Lung (tissue), 12 donors: ENCODE results near the gene XPR1. TPM values are rescaled to one million over a fixed set of nuclear protein-coding genes. Genes with fewer than 3 reads are reported as not detected.
"Not testable (repeated sequence)": the region's sequence is repeated elsewhere in the genome, so short reads cannot be mapped to it uniquely, and the experiment has no call there.

ENCODE experiments used
- ATAC-seq: fragments of 200-7000 bp; cut with Tn5 transposase; one replicate; pipeline ENCODE4 v1.9.1; 2020; ENCODE audit warnings: moderate number of reproducible peaks; ENCODE audit not compliant: insufficient read depth, low FRiP score
- DNase-seq, 3 donors: peaks; one replicate each; pipeline ENCODE4 v3.0.0-alpha.2; 2013 to 2017
- H3K27ac ChIP-seq, 2 donors: one replicate each; pipeline ENCODE4 v1.5.1; 2013; ENCODE audit warnings: mild to moderate bottlenecking in 2 of 2, moderate library complexity in 2 of 2, control low read depth in 1 of 2, inconsistent platforms in 1 of 2, low read depth in 1 of 2, low read length in 1 of 2
- H3K27me3 ChIP-seq, 3 donors: one replicate each; pipeline ENCODE4 v1.5.1; 2013; ENCODE audit warnings: low read length in 2 of 3; ENCODE audit not compliant: control insufficient read depth in 3 of 3, insufficient read depth in 3 of 3
- H3K36me3 ChIP-seq, 4 donors: one replicate each; pipeline ENCODE4 v1.5.1; 2013; ENCODE audit warnings: low read length in 4 of 4, mild to moderate bottlenecking in 1 of 4, moderate library complexity in 1 of 4; ENCODE audit not compliant: control insufficient read depth in 4 of 4, insufficient read depth in 4 of 4
- H3K4me1 ChIP-seq, 5 donors: one replicate each; pipeline ENCODE4 v1.5.1; 2013; ENCODE audit warnings: low read length in 5 of 5, mild to moderate bottlenecking in 2 of 5, moderate library complexity in 1 of 5; ENCODE audit not compliant: control insufficient read depth in 5 of 5, insufficient read depth in 5 of 5
- H3K4me3 ChIP-seq: one replicate; pipeline ENCODE4 v1.5.1; 2013; ENCODE audit warnings: mild to moderate bottlenecking, control low read depth, moderate library complexity
- H3K9ac ChIP-seq, 2 donors: one replicate each; pipeline ENCODE4 v1.5.1; 2013; ENCODE audit warnings: low read length in 2 of 2, control low read depth in 1 of 2; ENCODE audit not compliant: insufficient read depth in 1 of 2
- H3K9me3 ChIP-seq, 4 donors: one replicate each; pipeline ENCODE4 v1.5.1; 2013; ENCODE audit warnings: low read length in 3 of 4, mild to moderate bottlenecking in 1 of 4, moderate library complexity in 1 of 4; ENCODE audit not compliant: control insufficient read depth in 4 of 4, insufficient read depth in 3 of 4
- WGBS, 2 donors: extraction: QIAGEN DNeasy Blood & Tissue Kit; methylation state at CpG; one replicate each; pipeline ENCODE4 v1.1.7; 2013; 5-methylcytosine and 5-hydroxymethylcytosine counted together
- polyA plus RNA-seq, 2 donors: library from polyadenylated mRNA; stranded (reverse); fragments of 200-250 nt; gene quantifications; one replicate each; pipeline ENCODE4 v1.2.1, GENCODE V29; 2013
- total RNA-seq, 2 donors: library from RNA; depleted of rRNA in 1 of 2; stranded (reverse); fragments of >200 nt in 1 of 2; gene quantifications; one replicate each; pipeline ENCODE4 v1.2.1, GENCODE V29; 2014 to 2021
- TF ChIP-seq, protein P1 (sequence below): IDR thresholded peaks from 2 replicates; pipeline ENCODE4 v1.5.1; 2012; ENCODE audit warnings: mild to moderate bottlenecking; ENCODE audit errors: control extremely low read depth, extremely low read depth
- donor health status: control.
- donor health status: control.
- donor health status: Bipolar disorder and iron deficiency.
- donor health status: healthy.
- donor health status: DM: yes; HTN: yes; CAD: no.

XPR1 gene
- total and polyA plus RNA-seq, 4 donors = 7.4 to 44.0 (median 21.9) TPM

- Histone ChIP-seq H3K9ac (no peak overlapping the region), H3K36me3 (peaks cover 0 to 5% (median 1%) of the 10 kb centered on the region in 4 donors), H3K9me3 (no peaks in the 10 kb centered on the region), H3K4me1 (peaks cover 0 to 4% (median 0%) of the 10 kb centered on the region in 5 donors), H3K27ac (no peak overlapping the region), H3K27me3 (no peaks in the 10 kb centered on the region), H3K4me3 (no peak overlapping the region)
- no peak for ATAC-seq
- TF ChIP-seq, protein P1, sequence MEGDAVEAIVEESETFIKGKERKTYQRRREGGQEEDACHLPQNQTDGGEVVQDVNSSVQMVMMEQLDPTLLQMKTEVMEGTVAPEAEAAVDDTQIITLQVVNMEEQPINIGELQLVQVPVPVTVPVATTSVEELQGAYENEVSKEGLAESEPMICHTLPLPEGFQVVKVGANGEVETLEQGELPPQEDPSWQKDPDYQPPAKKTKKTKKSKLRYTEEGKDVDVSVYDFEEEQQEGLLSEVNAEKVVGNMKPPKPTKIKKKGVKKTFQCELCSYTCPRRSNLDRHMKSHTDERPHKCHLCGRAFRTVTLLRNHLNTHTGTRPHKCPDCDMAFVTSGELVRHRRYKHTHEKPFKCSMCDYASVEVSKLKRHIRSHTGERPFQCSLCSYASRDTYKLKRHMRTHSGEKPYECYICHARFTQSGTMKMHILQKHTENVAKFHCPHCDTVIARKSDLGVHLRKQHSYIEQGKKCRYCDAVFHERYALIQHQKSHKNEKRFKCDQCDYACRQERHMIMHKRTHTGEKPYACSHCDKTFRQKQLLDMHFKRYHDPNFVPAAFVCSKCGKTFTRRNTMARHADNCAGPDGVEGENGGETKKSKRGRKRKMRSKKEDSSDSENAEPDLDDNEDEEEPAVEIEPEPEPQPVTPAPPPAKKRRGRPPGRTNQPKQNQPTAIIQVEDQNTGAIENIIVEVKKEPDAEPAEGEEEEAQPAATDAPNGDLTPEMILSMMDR = no peak
- DNase-seq = no peak
- 83% methylated on average over 5 of the region's 5 CpGs for WGBS, 2 donors
Measured at GRCh38 chr1:180787628-180788307, 155.9 kb downstream of the XPR1 start.

DNA sequence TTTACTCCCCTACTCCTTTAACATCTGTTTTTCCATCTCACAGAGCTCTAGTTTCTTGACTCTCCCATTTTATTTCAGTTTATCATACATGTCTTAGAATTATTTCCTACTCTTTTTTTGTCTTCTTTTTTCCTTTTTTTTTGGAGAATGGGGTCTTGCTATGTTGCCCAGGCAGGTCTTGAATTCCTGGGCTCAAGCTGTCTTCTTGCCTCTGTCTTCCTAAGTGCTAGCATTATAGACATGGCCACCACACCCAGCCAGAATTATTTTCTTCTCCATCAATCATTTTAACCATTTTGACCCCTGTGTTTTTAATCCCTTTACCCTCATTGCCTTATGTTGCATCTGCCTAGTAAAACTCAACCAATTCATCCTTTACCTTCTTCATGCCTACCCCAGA is 157.6 kb downstream of the XPR1 start:
- ATAC-seq = no peak
- H3K36me3 ChIP-seq = peaks cover 0 to 5% (median 1%) of the 10 kb centered on the region in 4 donors
- peaks cover 0 to 7% (median 0%) of the 10 kb centered on the region in 5 donors for H3K4me1 ChIP-seq
- TF ChIP-seq, protein P1 = no peak
- no peak for DNase-seq
- H3K27me3 ChIP-seq = no peaks in the 10 kb centered on the region
- no peak overlapping the region for H3K27ac ChIP-seq
- H3K9ac ChIP-seq = no peak overlapping the region
- no peak overlapping the region for H3K4me3 ChIP-seq
- no peaks in the 10 kb centered on the region for H3K9me3 ChIP-seq

DNA sequence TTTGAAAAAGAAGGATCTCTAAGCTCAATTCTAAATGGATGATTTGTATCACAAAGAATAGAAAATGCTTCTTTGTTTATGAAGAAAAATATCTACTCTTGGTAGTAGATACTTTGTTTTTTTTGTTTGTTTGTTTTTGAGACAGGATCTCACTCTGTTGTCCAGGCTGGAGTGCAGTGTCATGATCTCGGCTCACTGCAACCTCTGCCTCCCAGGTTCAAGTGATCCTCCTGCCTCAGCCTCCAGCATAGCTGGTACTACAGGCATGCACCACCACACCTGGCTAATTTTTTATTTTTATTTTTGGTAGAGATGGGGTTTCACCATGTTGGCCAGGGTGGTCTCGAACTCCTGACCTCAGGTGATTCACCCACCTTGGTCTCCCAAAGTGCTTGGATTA is 159.3 kb downstream of the XPR1 start:
- not testable (repeated sequence) for H3K27me3 ChIP-seq, H3K4me1 ChIP-seq, DNase-seq, H3K9me3 ChIP-seq, H3K4me3 ChIP-seq, ATAC-seq, H3K36me3 ChIP-seq, H3K9ac ChIP-seq, H3K27ac ChIP-seq
- 96% methylated on average over 2 of the region's 2 CpGs for WGBS, 2 donors

GRCh38 chr1:180791806-180792205 is 160.0 kb downstream of the XPR1 start:
- peaks cover 0 to 5% (median 1%) of the 10 kb centered on the region in 4 donors for H3K36me3 ChIP-seq
- no peak overlapping the region for H3K4me3 ChIP-seq
- peaks cover 0 to 7% (median 0%) of the 10 kb centered on the region in 5 donors for H3K4me1 ChIP-seq
- H3K9me3 ChIP-seq = no peaks in the 10 kb centered on the region
- ATAC-seq = no peak
- no peaks in the 10 kb centered on the region for H3K27me3 ChIP-seq
- TF ChIP-seq, protein P1 = no peak
- WGBS, 2 donors = 55 to 59% methylated on average over 3 of the region's 3 CpGs
- no peak overlapping the region for H3K27ac ChIP-seq
- no peak for DNase-seq
- no peak overlapping the region for H3K9ac ChIP-seq
